Germinal center (tissue), 1 donor: ENCODE measurements around the gene HTR1D.

Experiments used
- DNase-seq: peaks from one replicate; pipeline ENCODE4 v3.0.0; 2012; ENCODE audit warnings: mixed read lengths, low spot score

HTR1D gene

GRCh38 chr1:23150125-23150524 is 67.2 kb downstream of the HTR1D start:
- DNase-seq, result no peak

- DNase-seq, result no peak
Measured at GRCh38 chr1:23149114-23149513, 68.2 kb downstream of the HTR1D start.

- no peak for DNase-seq
Measured at GRCh38 chr1:23148084-23148483, 69.2 kb downstream of the HTR1D start.
